Right atrium auricular region (tissue), 2 donors: ENCODE measurements around the gene CMTM2. TPM values are rescaled to one million over a fixed set of nuclear protein-coding genes. Genes with fewer than 3 reads are reported as not detected.

Source experiments
- DNase-seq: peaks from one replicate; pipeline ENCODE4 v3.0.0-alpha.2; 2019; ENCODE audit warnings: low spot score
- H3K27ac ChIP-seq, 2 donors: fragments of 200-600 bp; sonication (generic); 1 replicate in 1 of 2; 2 replicates in 1 of 2; pipeline ENCODE4 v1.5.1; 2016 to 2019
- H3K27me3 ChIP-seq, 2 donors: fragments of 200-600 bp; sonication (generic); one replicate each; pipeline versions ENCODE4 v1.5.1 to v1.6.0; 2017 to 2019
- H3K36me3 ChIP-seq: fragments of 200-600 bp; sonication (generic); one replicate; pipeline ENCODE4 v1.5.1; 2016
- H3K4me1 ChIP-seq, 2 donors: fragments of 200-600 bp; sonication (generic); one replicate each; pipeline versions ENCODE4 v1.5.1 to v1.6.0; 2017 to 2019
- H3K4me3 ChIP-seq, 2 donors: fragments of 200-600 bp; sonication (generic); 1 replicate in 1 of 2; 2 replicates in 1 of 2; pipeline ENCODE4 v1.5.1; 2017 to 2019; ENCODE audit warnings: mild to moderate bottlenecking in 1 of 2, moderate library complexity in 1 of 2
- H3K9me3 ChIP-seq, 2 donors: fragments of 200-600 bp; sonication (generic); one replicate each; pipeline ENCODE4 v1.5.1; 2019
- total RNA-seq, 2 donors: library from RNA; depleted of rRNA; stranded (reverse); fragments of >200 nt; gene quantifications; one replicate each; pipeline ENCODE4 v1.1.0, GENCODE V29; 2016
- TF ChIP-seq, protein P1 (sequence below), 2 donors: fragments of 200-600 bp; sonication (generic); IDR thresholded peaks; one replicate each; pipeline ENCODE4 v1.5.1; 2019; ENCODE audit warnings: antibody characterized with exemption in 2 of 2

Gene CMTM2
- total RNA-seq, 2 donors from 2014 or later, result not detected

DNA sequence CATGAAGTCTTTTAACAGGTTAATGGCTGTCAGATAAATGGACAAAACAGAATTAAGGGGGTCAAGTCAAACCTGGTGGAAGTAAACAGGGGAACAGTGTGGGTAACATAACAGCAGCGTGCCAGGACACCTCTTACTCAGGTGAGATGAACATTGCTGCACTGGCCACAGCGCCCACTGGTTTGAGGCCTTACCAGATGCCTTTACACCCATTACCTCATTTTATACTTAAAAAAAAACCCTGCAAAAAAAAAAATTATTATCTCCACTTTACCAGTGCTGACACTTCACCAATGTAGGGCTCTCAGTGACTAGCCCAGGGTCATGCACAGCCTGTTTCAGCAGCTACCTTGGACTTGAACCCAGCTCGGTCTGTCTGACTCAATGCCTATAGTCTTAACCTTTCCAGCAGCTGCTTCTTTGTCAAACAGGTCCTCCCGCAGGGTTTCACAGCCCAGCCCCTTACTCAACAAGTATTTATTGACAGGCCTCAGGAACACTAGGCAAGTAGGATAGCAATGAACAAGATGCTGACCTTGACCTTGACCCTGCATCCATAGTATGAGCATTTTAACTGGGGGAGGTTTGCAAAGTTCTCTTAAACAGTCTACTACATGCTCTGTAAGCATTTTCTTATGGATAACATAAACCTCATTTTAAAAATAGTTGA lies 55.4 kb downstream of the CMTM2 start:
- Histone ChIP-seq H3K4me1 (no peaks in the 10 kb centered on the region), H3K9me3 (no peaks in the 10 kb centered on the region), H3K27ac (no peak overlapping the region), H3K27me3 (no peaks in the 10 kb centered on the region), H3K36me3 (no peaks in the 10 kb centered on the region), H3K4me3 (no peak overlapping the region)
- DNase-seq, result no peak
- TF ChIP-seq, protein P1, sequence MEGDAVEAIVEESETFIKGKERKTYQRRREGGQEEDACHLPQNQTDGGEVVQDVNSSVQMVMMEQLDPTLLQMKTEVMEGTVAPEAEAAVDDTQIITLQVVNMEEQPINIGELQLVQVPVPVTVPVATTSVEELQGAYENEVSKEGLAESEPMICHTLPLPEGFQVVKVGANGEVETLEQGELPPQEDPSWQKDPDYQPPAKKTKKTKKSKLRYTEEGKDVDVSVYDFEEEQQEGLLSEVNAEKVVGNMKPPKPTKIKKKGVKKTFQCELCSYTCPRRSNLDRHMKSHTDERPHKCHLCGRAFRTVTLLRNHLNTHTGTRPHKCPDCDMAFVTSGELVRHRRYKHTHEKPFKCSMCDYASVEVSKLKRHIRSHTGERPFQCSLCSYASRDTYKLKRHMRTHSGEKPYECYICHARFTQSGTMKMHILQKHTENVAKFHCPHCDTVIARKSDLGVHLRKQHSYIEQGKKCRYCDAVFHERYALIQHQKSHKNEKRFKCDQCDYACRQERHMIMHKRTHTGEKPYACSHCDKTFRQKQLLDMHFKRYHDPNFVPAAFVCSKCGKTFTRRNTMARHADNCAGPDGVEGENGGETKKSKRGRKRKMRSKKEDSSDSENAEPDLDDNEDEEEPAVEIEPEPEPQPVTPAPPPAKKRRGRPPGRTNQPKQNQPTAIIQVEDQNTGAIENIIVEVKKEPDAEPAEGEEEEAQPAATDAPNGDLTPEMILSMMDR (IDR thresholded peaks at IDR 0.05), result no peak

DNA sequence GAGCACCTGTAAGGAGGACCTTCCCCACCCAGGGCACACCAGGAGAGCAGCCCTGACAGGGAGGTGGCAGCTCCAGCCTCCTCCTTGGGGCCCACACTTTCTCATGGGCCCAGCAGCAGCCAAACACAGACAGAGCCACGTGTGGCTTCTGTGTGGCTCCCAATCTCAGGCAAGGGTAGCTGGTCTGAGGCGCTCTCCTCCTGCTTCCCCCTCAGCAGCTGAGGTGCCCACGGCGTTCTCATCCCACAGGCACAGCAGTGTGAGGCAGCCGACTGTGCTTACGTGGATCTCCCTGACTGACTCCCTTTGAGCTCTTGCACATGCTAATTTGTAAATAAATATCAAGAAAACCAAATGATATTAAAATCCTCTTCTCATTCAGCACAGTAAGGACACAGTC lies 56.1 kb downstream of the CMTM2 start:
- H3K4me1 ChIP-seq, result no peaks in the 10 kb centered on the region
- no peak overlapping the region for H3K4me3 ChIP-seq
- no peak for DNase-seq
- no peak overlapping the region for H3K27ac ChIP-seq
- TF ChIP-seq, protein P1 (IDR thresholded peaks at IDR 0.05), result no peak
- H3K36me3 ChIP-seq, result no peaks in the 10 kb centered on the region
- H3K27me3 ChIP-seq, result no peaks in the 10 kb centered on the region
- no peaks in the 10 kb centered on the region for H3K9me3 ChIP-seq

DNA sequence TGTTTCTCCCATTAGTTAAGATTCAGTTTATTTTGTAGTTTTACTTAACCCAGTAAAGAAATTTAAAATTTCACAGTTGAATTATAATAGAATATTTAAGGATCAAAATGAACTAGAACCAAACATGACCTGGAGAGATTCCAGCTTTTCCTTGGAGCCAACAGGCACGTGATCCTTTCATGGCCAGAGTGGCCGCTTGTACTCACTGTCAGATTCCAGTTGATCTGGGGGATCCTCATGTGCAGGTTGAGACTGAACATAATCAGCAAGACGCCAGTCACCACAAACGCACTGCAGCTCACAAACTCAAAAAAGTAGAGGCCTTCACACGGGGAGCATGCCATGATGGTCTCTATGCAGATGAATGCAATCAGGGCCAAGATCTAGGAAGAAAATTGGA lies 56.9 kb downstream of the CMTM2 start:
- Histone ChIP-seq H3K36me3 (no peaks in the 10 kb centered on the region), H3K4me3 (no peak overlapping the region), H3K27ac (no peak overlapping the region), H3K27me3 (no peaks in the 10 kb centered on the region), H3K9me3 (no peaks in the 10 kb centered on the region), H3K4me1 (no peaks in the 10 kb centered on the region)
- TF ChIP-seq, protein P1 (IDR thresholded peaks at IDR 0.05), result no peak
- no peak for DNase-seq

DNA sequence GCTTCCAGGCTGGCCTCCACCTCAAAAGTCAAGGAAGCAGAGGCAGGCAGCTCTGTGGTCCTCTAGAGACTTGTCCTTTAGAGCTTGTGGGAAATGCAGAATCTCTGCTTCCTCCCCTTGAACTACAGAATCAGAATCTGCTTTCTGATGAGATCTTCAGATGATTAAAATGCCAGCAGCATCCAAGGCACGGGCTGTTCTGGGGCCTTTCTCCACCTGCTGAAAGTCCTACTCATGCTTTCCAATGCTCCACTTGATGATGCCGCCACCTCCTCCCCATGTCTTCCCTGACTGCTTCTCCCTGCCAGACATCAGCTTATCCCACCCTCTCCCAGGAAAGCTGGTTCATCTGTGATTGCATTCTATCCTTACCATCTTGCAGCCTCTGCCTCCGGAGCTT lies 58.5 kb downstream of the CMTM2 start:
- Histone ChIP-seq H3K27ac (no peak overlapping the region), H3K9me3 (no peaks in the 10 kb centered on the region), H3K4me1 (no peaks in the 10 kb centered on the region), H3K36me3 (no peaks in the 10 kb centered on the region), H3K27me3 (no peaks in the 10 kb centered on the region), H3K4me3 (no peak overlapping the region)
- no peak for DNase-seq
- TF ChIP-seq, protein P1 (IDR thresholded peaks at IDR 0.05), result no peak

Other genes with a start within 250 kb of the CMTM2 start
- 10 to 100 TPM; 47.4 to 58.0 TPM for gene CDH5, start 212.8 kb upstream of the CMTM2 start, total RNA-seq
- under 1 TPM; 0.48 to 0.75 TPM for gene BEAN1, start 152.2 kb upstream of the CMTM2 start, total RNA-seq
- gene TK2, start 29.3 kb upstream of the CMTM2 start, total RNA-seq, result 10 to 100 TPM; 20.7 to 24.5 TPM
- 10 to 100 TPM; 11.5 to 22.5 TPM for gene CKLF, start 26.9 kb upstream of the CMTM2 start, total RNA-seq
- 1 to 10 TPM in 1 of 2 donors, not detected in 1; 1.6 TPM for gene CMTM1, start 13.0 kb upstream of the CMTM2 start, total RNA-seq
- 10 to 100 TPM; 15.6 to 26.2 TPM for gene CMTM3, start 25.2 kb downstream of the CMTM2 start, total RNA-seq
- 10 to 100 TPM in 1 of 2 donors, 1 to 10 TPM in 1; 7.5 to 15.2 TPM for gene CMTM4, start 117.3 kb downstream of the CMTM2 start, total RNA-seq
- gene DYNC1LI2, start 172.1 kb downstream of the CMTM2 start, total RNA-seq, result 10 to 100 TPM; 76.9 to 89.6 TPM
- gene TERB1, start 222.1 kb downstream of the CMTM2 start, total RNA-seq, result not detected